Stimulated activated CD8-positive, alpha-beta memory T cell treated with anti-CD3 and anti-CD28 coated beads, Interleukin-2, amount 100 ng/mL, for 48 hours (primary cell): ENCODE data around the gene TMEM229B.
"Not testable (repeated sequence)": the region's sequence is repeated elsewhere in the genome, so short reads cannot be mapped to it uniquely, and the experiment has no call there.

Experiments used
- DNase-seq, 2 donors: peaks; one replicate each; pipeline ENCODE4 v3.0.0-alpha.2; 2020; ENCODE audit warnings: low read depth in 2 of 2

TMEM229B gene

GRCh38 chr14:67456732-67457131 lies 31.8 kb downstream of the TMEM229B start:
- DNase-seq: no peak

DNA sequence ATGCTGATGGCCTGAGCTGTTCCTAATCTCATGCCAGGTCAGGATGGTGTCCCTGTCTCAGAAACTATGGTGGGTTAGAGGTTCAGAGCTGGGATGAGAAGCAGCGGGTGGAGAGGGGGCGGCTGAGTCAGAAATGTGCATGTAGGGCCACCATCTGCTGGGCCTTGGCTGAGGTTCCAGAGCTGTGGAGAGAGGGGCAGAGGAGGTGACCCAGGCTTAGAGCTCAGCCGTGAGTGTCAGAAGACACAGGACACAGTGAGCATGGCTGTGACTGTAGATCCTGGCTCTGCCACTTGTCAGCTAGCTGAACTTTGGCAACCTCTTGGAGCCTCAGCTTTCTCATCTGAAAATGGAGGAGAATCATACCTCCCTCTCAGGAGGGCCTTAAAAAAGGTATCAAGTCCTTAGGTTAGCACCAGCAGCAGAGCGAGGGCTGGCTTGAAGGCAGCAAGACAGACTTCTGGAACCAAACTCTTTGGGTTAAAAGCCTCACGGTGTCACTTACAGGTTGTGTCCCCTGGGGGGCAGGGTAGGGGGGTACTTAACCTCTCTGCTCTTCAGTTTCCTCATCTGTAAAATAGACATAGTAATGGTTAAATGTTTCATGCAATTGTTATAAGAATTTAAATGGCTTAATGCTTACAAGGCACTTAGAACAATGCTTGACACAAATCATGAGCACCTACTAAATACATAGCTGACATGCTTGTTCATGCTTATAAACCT lies 34.8 kb downstream of the TMEM229B start:
- DNase-seq: no peak

- DNase-seq: not testable (repeated sequence)
Observed at GRCh38 chr14:67451667-67452066, 36.9 kb downstream of the TMEM229B start.

- DNase-seq: no peak
Observed at GRCh38 chr14:67449096-67449495, 39.4 kb downstream of the TMEM229B start.

DNA sequence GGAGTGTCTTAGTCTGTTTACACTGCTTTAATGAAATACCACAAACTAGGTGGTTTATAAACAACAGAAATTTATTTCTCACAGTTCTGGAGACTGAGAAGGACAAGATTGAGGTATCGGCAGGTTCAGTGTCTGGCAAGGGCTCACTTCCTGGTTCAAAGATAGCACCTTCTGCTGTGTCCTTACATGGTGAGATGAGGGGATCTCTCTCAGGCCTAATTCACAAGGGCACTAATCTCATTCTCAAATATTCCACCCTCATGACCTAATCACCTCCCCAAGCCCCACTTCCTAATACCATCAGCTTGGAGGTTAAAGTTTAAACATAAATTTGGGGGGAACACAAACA lies 41.5 kb downstream of the TMEM229B start:
- DNase-seq: no peak

GRCh38 chr14:67446371-67447032 lies 42.0 kb downstream of the TMEM229B start:
- DNase-seq: no peak

GRCh38 chr14:67444395-67444794 lies 44.1 kb downstream of the TMEM229B start:
- DNase-seq: no peak

GRCh38 chr14:67442139-67442906 lies 46.2 kb downstream of the TMEM229B start:
- DNase-seq: no peak

GRCh38 chr14:67441672-67442071 lies 46.8 kb downstream of the TMEM229B start:
- DNase-seq: no peak

GRCh38 chr14:67441256-67441655 lies 47.3 kb downstream of the TMEM229B start:
- DNase-seq: no peak

- DNase-seq: no peak
Observed at GRCh38 chr14:67440513-67440912, 48.0 kb downstream of the TMEM229B start.

DNA sequence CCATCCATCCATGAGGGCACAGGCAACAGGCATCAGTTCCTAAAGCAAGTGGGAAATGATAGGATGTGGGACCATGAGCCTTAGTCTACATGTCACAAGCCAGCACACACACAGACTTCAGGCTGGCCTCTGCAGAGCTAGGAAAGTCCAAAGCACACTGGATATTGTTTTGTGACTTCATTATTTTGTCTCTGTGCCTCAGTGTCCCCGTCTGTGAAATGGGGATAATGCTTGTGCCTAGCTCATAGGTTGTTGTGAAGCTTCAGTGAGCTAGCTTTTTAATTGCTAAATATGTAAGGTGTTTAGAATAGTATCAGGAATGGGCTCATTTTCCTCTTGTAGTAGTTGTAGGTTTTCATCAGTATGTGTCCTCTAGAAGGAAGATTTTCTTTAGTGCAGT lies 49.6 kb downstream of the TMEM229B start:
- no peak for DNase-seq

GRCh38 chr14:67436006-67436866 lies 52.3 kb downstream of the TMEM229B start:
- no peak for DNase-seq

GRCh38 chr14:67435603-67436002 lies 52.9 kb downstream of the TMEM229B start:
- DNase-seq: no peak

GRCh38 chr14:67432050-67432564 lies 56.4 kb downstream of the TMEM229B start:
- no peak for DNase-seq

GRCh38 chr14:67429510-67430205 lies 58.9 kb downstream of the TMEM229B start:
- DNase-seq: no peak

GRCh38 chr14:67428501-67429031 lies 60.0 kb downstream of the TMEM229B start:
- DNase-seq: no peak

GRCh38 chr14:67426983-67427606 lies 61.4 kb downstream of the TMEM229B start:
- DNase-seq: peak; percentile 48 to 49

- DNase-seq: no peak
Observed at GRCh38 chr14:67426161-67426560, 62.4 kb downstream of the TMEM229B start.

DNA sequence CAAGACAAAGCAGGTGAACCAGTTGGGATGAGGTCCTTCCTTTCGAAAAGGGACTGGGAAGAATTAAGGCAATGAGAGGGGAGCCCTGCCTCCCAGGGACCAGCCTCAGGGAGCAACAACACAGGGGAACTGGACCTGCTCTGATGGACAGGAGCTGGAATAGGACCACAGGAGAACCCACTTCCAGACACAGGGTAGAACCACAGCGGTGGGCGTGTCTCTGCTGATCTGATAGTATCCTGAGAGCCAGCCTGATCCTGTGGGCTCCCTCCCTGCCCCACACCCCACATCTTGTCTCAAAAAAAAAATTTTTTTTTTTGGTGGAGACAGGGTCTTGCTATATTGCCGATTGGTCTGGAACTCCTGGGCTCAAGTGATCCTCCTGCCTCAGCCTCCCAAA lies 62.9 kb downstream of the TMEM229B start:
- DNase-seq: no peak
